Fibroblast of upper back skin (primary cell): ENCODE data around the gene ITK.
A peak's percentile ranks its signal among the peaks of the same experiment; 100 is the strongest.

ENCODE experiments used
- DNase-seq: peaks from one replicate; pipeline ENCODE4 v3.0.0-alpha.2; 2013

Gene ITK

GRCh38 chr5:157180374-157181264, at the start of gene ITK:
ITK (plus strand) TSS chr5:157180840; CDS start chr5:157180978, 138 bp downstream.
- no peak for DNase-seq

GRCh38 chr5:157130925-157131324, 49.7 kb upstream of the ITK start:
- DNase-seq = no peak

GRCh38 chr5:157132281-157132612, 48.4 kb upstream of the ITK start:
- DNase-seq = no peak

- no peak for DNase-seq
These were observed 42.9 kb upstream of the ITK start for GRCh38 chr5:157137691-157138090.

GRCh38 chr5:157142317-157143126, 38.1 kb upstream of the ITK start, which contains the start of gene MED7:
MED7 (minus strand) TSS chr5:157142865; CDS start chr5:157139431, 3,434 bp downstream.
- peak; percentile 99 for DNase-seq

- DNase-seq = peak; percentile 32
These were observed 37.3 kb upstream of the ITK start for GRCh38 chr5:157143127-157143971.

- DNase-seq = peak; percentile 67
These were observed 31.7 kb upstream of the ITK start for GRCh38 chr5:157148734-157149615.

GRCh38 chr5:157150995-157151394, 29.6 kb upstream of the ITK start:
- no peak for DNase-seq

GRCh38 chr5:157155297-157155696, 25.3 kb upstream of the ITK start:
- DNase-seq = no peak

GRCh38 chr5:157157293-157157891, 23.2 kb upstream of the ITK start:
- DNase-seq = no peak

GRCh38 chr5:157159209-157159751, 21.4 kb upstream of the ITK start:
- DNase-seq = no peak

GRCh38 chr5:157160001-157160400, 20.6 kb upstream of the ITK start:
- DNase-seq = no peak

GRCh38 chr5:157161996-157162395, 18.6 kb upstream of the ITK start:
- no peak for DNase-seq

- no peak for DNase-seq
These were observed 17.6 kb upstream of the ITK start for GRCh38 chr5:157162919-157163510.

GRCh38 chr5:157164521-157164920, 16.1 kb upstream of the ITK start:
- no peak for DNase-seq

- no peak for DNase-seq
These were observed 15.4 kb upstream of the ITK start for GRCh38 chr5:157165261-157165660.

- no peak for DNase-seq
These were observed 15.0 kb upstream of the ITK start for GRCh38 chr5:157165668-157166067.

- no peak for DNase-seq
These were observed 14.1 kb upstream of the ITK start, which contains the start of gene GARIN3 for GRCh38 chr5:157166214-157167213. GARIN3 (minus strand) TSS chr5:157166264; CDS start chr5:157166168, 96 bp downstream.

- DNase-seq = peak; percentile 90
These were observed 13.4 kb upstream of the ITK start for GRCh38 chr5:157167214-157167621.
